B cell (primary cell): ENCODE measurements around the gene RFK.

Experiments
- EZH2 ChIP-seq: IDR thresholded peaks from 2 replicates; pipeline ENCODE4 v1.6.1; 2012; ENCODE audit warnings: borderline replicate concordance, low read depth, mild to moderate bottlenecking, moderate library complexity, low read length; ENCODE audit not compliant: insufficient read depth, poor library complexity, severe bottlenecking
- TF ChIP-seq, protein P1 (sequence below): fragments of 200-600 bp; IDR thresholded peaks from one replicate; pipeline ENCODE4 v1.8.0; 2022; ENCODE audit warnings: antibody characterized with exemption, mild to moderate bottlenecking

DNA sequence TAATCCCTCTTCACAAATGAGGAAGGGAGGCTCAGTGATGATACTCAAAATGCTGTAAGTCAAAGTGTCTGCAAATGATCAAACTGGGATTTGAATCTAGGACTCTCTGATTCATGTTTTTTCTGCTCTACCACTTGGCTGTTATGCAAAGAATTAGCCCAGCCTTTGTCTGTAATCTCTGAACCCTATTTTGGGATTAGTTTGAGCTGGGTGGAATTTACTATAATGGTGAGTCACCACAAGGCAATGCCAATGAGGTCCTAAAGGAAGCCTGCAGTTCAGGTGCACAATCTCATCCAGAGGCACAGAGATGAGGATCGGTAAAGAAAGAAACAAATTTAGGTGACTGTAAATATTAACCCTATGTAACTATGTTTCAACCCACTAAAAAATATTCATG is 29.2 kb downstream of the RFK start:
- TF ChIP-seq, protein P1, sequence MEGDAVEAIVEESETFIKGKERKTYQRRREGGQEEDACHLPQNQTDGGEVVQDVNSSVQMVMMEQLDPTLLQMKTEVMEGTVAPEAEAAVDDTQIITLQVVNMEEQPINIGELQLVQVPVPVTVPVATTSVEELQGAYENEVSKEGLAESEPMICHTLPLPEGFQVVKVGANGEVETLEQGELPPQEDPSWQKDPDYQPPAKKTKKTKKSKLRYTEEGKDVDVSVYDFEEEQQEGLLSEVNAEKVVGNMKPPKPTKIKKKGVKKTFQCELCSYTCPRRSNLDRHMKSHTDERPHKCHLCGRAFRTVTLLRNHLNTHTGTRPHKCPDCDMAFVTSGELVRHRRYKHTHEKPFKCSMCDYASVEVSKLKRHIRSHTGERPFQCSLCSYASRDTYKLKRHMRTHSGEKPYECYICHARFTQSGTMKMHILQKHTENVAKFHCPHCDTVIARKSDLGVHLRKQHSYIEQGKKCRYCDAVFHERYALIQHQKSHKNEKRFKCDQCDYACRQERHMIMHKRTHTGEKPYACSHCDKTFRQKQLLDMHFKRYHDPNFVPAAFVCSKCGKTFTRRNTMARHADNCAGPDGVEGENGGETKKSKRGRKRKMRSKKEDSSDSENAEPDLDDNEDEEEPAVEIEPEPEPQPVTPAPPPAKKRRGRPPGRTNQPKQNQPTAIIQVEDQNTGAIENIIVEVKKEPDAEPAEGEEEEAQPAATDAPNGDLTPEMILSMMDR = no peak
- no peak for TF ChIP-seq EZH2
